Left ventricle myocardium inferior (tissue), 1 donor: Measurements from ENCODE around the gene STK35. TPM values are rescaled to one million over a fixed set of nuclear protein-coding genes. Genes with fewer than 3 reads are reported as not detected.

Experiments
- DNase-seq: peaks from one replicate; pipeline ENCODE4 v3.0.0-alpha.2; 2020
- H3K27ac ChIP-seq: fragments of 200-600 bp; replicated peaks from 2 replicates; pipeline ENCODE4 v1.8.0; 2021
- H3K27me3 ChIP-seq: fragments of 200-600 bp; 2 replicates; pipeline ENCODE4 v1.8.0; 2021; ENCODE audit warnings: low read depth
- H3K36me3 ChIP-seq: fragments of 200-600 bp; 2 replicates; pipeline ENCODE4 v1.8.0; 2021
- H3K4me1 ChIP-seq: fragments of 200-600 bp; 2 replicates; pipeline ENCODE4 v1.8.0; 2021
- H3K4me3 ChIP-seq: fragments of 200-600 bp; 2 replicates; pipeline ENCODE4 v1.8.0; 2021; ENCODE audit warnings: mild to moderate bottlenecking, moderate library complexity
- H3K9me3 ChIP-seq: fragments of 200-600 bp; replicated peaks from 2 replicates; pipeline ENCODE4 v1.8.0; 2021
- CTCF ChIP-seq: fragments of 200-600 bp; IDR thresholded peaks from 2 replicates; pipeline ENCODE4 v1.8.0; 2021; ENCODE audit warnings: antibody characterized with exemption, mild to moderate bottlenecking, borderline replicate concordance
- intact Hi-C: fragments of 100-400 bp; cut with micrococcal nuclease; formaldehyde crosslinking; loops from one replicate; pipeline ENCODE4 v1.11.0; 2022
- total RNA-seq: library from RNA; stranded (reverse); fragmentation: NEBNext Ultra II Directional; extraction: Animal tissue kit (Norgen Biotek cat#: 25700); gene quantifications from one replicate; pipeline ENCODE4 v1.2.1, GENCODE V29; 2021
- donor health status: DM: no; HTN: yes; CAD: no; lungs with severe emphysema.

Gene STK35
- total RNA-seq, 1 donor from 2014 or later, result 13.9 TPM

GRCh38 chr20:2145376-2145775 is 43.7 kb downstream of the STK35 start:
- no peak for DNase-seq
- no peak for TF ChIP-seq CTCF
- intact Hi-C loops, result no loop called here
- H3K4me3 ChIP-seq, result peak overlapping the region; percentile 51
- H3K27me3 ChIP-seq, result no peaks in the 10 kb centered on the region
- H3K36me3 ChIP-seq, result peaks cover 21% of the 10 kb centered on the region
- no peaks in the 10 kb centered on the region for H3K9me3 ChIP-seq
- H3K27ac ChIP-seq, result peak overlapping the region; percentile 89
- H3K4me1 ChIP-seq, result peaks cover 58% of the 10 kb centered on the region

GRCh38 chr20:2146080-2146867 is 44.6 kb downstream of the STK35 start:
- DNase-seq, result no peak
- no peaks in the 10 kb centered on the region for H3K9me3 ChIP-seq
- no peaks in the 10 kb centered on the region for H3K27me3 ChIP-seq
- intact Hi-C loops, result no loop called here
- peak; percentile 37 for TF ChIP-seq CTCF
- H3K4me3 ChIP-seq, result peak overlapping the region; percentile 51
- peaks cover 54% of the 10 kb centered on the region for H3K4me1 ChIP-seq
- H3K27ac ChIP-seq, result peak overlapping the region; percentile 89
- H3K36me3 ChIP-seq, result peaks cover 21% of the 10 kb centered on the region

- intact Hi-C loops, result no loop called here
Measured at GRCh38 chr20:2149507-2149906, 47.9 kb downstream of the STK35 start.

GRCh38 chr20:2150660-2151059 is 49.0 kb downstream of the STK35 start:
- no peak for TF ChIP-seq CTCF
- H3K27ac ChIP-seq, result peak overlapping the region; percentile 66

More at GRCh38 chr20:2149507-2149906, 47.9 kb downstream of the STK35 start:
- H3K27me3 ChIP-seq, result no peaks in the 10 kb centered on the region
- TF ChIP-seq CTCF, result no peak
- no peak overlapping the region for H3K4me3 ChIP-seq
- no peak for DNase-seq
- no peaks in the 10 kb centered on the region for H3K9me3 ChIP-seq
- H3K4me1 ChIP-seq, result peaks cover 37% of the 10 kb centered on the region
- peaks cover 14% of the 10 kb centered on the region for H3K36me3 ChIP-seq
- no peak overlapping the region for H3K27ac ChIP-seq

GRCh38 chr20:2151858-2152281 is 50.2 kb downstream of the STK35 start:
- no peaks in the 10 kb centered on the region for H3K36me3 ChIP-seq
- TF ChIP-seq CTCF, result no peak
- no peak overlapping the region for H3K4me3 ChIP-seq
- no peaks in the 10 kb centered on the region for H3K9me3 ChIP-seq
- H3K27ac ChIP-seq, result peak overlapping the region; percentile 66
- H3K27me3 ChIP-seq, result no peaks in the 10 kb centered on the region
- DNase-seq, result no peak
- H3K4me1 ChIP-seq, result peaks cover 20% of the 10 kb centered on the region
- intact Hi-C loops, result no loop called here

More at GRCh38 chr20:2150660-2151059, 49.0 kb downstream of the STK35 start:
- Histone ChIP-seq H3K36me3 (peaks cover 8% of the 10 kb centered on the region), H3K4me3 (no peak overlapping the region), H3K27me3 (no peaks in the 10 kb centered on the region), H3K9me3 (no peaks in the 10 kb centered on the region), H3K4me1 (peaks cover 26% of the 10 kb centered on the region)
- intact Hi-C loops, result no loop called here
- no peak for DNase-seq
